ENCODE results near the gene CEP128.

Gene CEP128

DNA sequence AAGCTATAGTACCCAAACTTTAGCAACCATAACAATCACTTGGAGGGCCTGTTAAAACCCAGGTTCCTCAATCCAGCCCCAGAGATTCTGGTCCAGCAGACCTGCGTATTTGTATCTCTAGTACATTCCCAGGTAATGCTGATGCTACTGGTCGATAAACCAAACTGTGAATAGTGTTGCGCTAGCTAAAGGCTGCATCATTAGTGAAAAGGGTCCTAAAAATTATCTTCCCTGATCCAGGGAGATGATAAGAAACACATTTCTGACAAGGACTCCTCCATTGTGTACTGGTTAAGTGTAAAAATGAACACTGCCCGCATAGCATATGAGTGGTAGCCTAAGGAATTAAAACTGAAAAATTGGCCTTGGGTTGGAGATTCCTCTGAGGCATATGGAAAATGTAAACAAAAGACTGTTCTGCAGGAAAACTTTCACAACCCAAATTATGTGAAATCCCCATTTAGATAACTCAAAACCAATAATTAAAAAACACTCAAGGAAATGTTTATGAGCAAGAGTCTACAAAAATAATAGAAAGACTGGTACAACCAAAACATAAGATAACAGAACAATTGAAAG is 322.7 kb downstream of the CEP128 start:
- Histone ChIP-seq H3K4me1 (ENCODE audit: control insufficient read depth, insufficient read depth, low read length) (no peaks in the 10 kb centered on the region), H3K9me3 (ENCODE audit: control insufficient read depth, insufficient read depth, low read depth, low read length) (no peaks in the 10 kb centered on the region), H3K27ac (ENCODE audit: low read depth, low read length) (no peak overlapping the region), H3K4me3 (ENCODE audit: low read depth, low read length) (no peak overlapping the region), H3K27me3 (ENCODE audit: control insufficient read depth, insufficient read depth, low read length) (no peaks in the 10 kb centered on the region), H3K36me3 (ENCODE audit: control insufficient read depth, insufficient read depth, low read length) (no peaks in the 10 kb centered on the region), H3K9ac (ENCODE audit: low read length) (no peak overlapping the region)

DNA sequence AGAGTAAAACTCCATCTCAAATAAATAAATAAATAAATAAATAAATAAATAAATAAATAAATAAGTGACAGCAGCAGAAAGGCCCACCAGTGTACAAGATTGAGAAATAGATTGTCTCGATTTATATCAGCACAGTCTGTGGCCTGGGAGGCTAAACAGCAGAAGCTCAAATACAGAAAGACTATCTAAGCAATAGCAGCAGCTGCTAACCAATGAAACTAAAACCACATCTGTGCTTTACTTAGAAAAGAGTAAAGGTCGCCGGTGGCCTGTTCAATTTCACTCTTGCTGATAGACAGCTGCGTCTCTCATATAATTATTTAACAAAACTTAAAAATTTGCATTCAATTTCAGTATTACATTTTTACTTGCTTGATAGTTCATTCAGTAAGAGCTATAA is 325.7 kb downstream of the CEP128 start:
- no peaks in the 10 kb centered on the region for H3K9me3 ChIP-seq (ENCODE audit: control insufficient read depth, insufficient read depth, low read depth, low read length)
- no peaks in the 10 kb centered on the region for H3K4me1 ChIP-seq (ENCODE audit: control insufficient read depth, insufficient read depth, low read length)
- H3K4me3 ChIP-seq (ENCODE audit: low read depth, low read length), result no peak overlapping the region
- no peak overlapping the region for H3K9ac ChIP-seq (ENCODE audit: low read length)
- H3K27me3 ChIP-seq (ENCODE audit: control insufficient read depth, insufficient read depth, low read length), result no peaks in the 10 kb centered on the region
- no peaks in the 10 kb centered on the region for H3K36me3 ChIP-seq (ENCODE audit: control insufficient read depth, insufficient read depth, low read length)
- no peak overlapping the region for H3K27ac ChIP-seq (ENCODE audit: low read depth, low read length)

DNA sequence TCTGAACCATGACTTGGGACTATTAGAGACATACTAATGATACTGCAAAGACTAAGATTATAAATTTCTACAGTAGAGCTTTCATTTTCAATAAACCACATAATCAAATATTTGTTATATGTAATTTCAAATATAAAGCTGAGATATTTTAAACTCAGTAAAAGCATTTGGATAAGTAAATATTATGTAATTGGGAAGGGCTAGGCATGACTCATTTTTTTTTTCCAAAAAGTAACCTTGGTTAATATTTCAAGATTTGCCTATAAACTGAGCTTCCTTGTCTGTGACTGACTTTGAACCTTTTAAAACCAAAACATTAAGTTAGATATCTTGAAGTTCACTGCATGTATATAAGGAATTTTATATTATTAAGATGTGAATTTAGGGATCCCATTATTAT is 332.5 kb downstream of the CEP128 start:
- no peak overlapping the region for H3K4me3 ChIP-seq (ENCODE audit: low read depth, low read length)
- H3K9ac ChIP-seq (ENCODE audit: low read length), result no peak overlapping the region
- H3K36me3 ChIP-seq (ENCODE audit: control insufficient read depth, insufficient read depth, low read length), result no peaks in the 10 kb centered on the region
- H3K27ac ChIP-seq (ENCODE audit: low read depth, low read length), result no peak overlapping the region
- no peaks in the 10 kb centered on the region for H3K27me3 ChIP-seq (ENCODE audit: control insufficient read depth, insufficient read depth, low read length)
- H3K9me3 ChIP-seq (ENCODE audit: control insufficient read depth, insufficient read depth, low read depth, low read length), result no peaks in the 10 kb centered on the region
- no peaks in the 10 kb centered on the region for H3K4me1 ChIP-seq (ENCODE audit: control insufficient read depth, insufficient read depth, low read length)

DNA sequence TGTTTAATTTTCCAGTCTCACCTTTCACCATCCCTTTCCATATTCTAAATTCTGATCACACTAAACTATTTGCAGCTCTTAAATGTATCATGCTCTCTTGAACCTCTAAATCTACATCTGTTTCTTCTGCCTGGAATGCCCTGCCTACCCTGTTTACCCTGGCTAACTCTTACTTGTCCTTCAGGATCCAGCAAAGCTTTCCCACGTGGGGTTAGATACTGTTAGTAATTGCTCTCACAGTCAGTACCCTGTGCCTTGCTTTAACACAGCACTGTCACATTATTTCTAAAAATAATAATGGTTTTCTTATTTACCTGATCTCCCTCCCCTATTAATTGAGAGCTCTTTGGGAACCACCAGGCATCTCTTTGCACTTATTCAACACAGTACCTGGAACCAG is 333.0 kb downstream of the CEP128 start:
- Histone ChIP-seq H3K4me1 (ENCODE audit: control insufficient read depth, insufficient read depth, low read length) (no peaks in the 10 kb centered on the region), H3K4me3 (ENCODE audit: low read depth, low read length) (no peak overlapping the region), H3K27me3 (ENCODE audit: control insufficient read depth, insufficient read depth, low read length) (no peaks in the 10 kb centered on the region), H3K9me3 (ENCODE audit: control insufficient read depth, insufficient read depth, low read depth, low read length) (no peaks in the 10 kb centered on the region), H3K27ac (ENCODE audit: low read depth, low read length) (no peak overlapping the region), H3K9ac (ENCODE audit: low read length) (no peak overlapping the region), H3K36me3 (ENCODE audit: control insufficient read depth, insufficient read depth, low read length) (no peaks in the 10 kb centered on the region)

DNA sequence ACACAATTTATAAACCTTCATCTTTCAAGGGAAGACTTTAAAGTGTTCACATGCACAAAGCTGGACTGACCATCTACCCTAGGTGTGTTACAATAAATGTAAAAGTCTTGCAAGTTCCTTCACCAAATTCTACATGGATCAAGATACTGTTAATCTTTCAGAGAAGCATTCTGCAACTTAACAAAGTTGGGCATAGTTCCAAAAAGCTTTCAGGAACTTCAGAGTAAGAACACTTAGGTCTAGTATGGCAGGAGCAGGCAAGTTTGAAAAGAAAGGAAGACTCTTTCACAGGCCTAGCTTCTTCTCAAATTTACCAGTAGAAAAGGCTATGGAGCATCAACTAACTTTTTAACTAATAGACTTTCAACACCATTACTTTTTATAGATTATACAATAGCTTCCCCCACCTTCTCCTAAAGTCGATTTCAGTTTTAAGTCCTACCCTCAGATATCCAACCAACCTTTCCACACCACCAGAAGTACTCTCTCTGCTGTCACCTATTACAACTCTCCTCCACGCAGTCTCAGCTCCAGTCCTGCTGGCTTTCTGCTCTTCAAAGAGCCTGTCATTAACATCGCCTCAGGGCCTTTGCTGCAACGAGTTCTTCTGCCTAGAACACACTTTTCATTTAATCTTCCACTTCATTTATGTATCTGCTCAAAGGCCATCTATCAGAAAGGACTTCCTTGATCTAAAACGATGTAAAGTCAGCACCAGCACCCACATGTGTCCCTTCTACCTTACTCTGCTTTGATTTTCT is 333.9 kb downstream of the CEP128 start:
- Histone ChIP-seq H3K27ac (ENCODE audit: low read depth, low read length) (no peak overlapping the region), H3K27me3 (ENCODE audit: control insufficient read depth, insufficient read depth, low read length) (no peaks in the 10 kb centered on the region), H3K4me3 (ENCODE audit: low read depth, low read length) (no peak overlapping the region), H3K4me1 (ENCODE audit: control insufficient read depth, insufficient read depth, low read length) (no peaks in the 10 kb centered on the region), H3K9ac (ENCODE audit: low read length) (no peak overlapping the region), H3K36me3 (ENCODE audit: control insufficient read depth, insufficient read depth, low read length) (no peaks in the 10 kb centered on the region), H3K9me3 (ENCODE audit: control insufficient read depth, insufficient read depth, low read depth, low read length) (no peaks in the 10 kb centered on the region)

DNA sequence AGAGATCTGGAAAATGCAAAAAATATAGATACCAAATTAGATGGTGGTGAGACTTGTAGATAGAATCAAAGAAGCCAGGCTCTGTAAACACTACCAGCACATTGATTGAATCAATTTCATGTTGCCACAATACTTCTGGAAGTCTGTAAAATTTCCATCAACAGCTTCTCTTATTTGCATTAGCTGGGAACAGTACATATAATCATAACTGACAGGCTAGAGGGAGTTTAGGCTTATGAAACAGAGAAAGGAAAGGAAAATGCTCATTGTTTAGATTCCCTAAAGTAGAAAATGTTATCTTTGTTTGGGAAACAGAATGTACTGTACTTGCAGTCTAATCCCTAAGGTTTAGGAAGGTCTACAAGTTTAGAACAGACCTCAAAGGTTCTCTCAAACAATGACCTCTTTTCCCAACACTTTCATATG is 335.2 kb downstream of the CEP128 start:
- H3K27ac ChIP-seq (ENCODE audit: low read depth, low read length), result no peak overlapping the region

DNA sequence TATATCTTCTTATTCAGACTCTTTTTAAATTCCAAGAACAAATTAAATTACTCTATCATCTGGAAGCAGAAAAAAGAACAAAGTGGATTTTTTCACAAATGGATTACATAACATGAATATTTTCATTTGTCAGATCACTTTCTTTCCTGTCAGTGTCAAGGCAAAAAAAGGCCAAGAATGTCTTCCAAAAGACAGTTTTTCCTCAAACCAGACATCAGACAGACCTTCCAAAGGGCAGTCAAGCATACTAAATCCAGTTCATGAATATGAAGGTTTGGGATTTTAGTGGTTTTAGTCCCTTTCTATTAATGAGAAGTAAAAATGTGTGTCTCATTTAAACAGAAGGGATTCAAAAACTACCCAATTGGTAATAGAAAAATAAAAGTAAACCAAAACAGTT is 336.0 kb downstream of the CEP128 start:
- no peaks in the 10 kb centered on the region for H3K27me3 ChIP-seq (ENCODE audit: control insufficient read depth, insufficient read depth, low read length)
- no peak overlapping the region for H3K9ac ChIP-seq (ENCODE audit: low read length)
- no peak overlapping the region for H3K4me3 ChIP-seq (ENCODE audit: low read depth, low read length)
- no peaks in the 10 kb centered on the region for H3K36me3 ChIP-seq (ENCODE audit: control insufficient read depth, insufficient read depth, low read length)
- H3K9me3 ChIP-seq (ENCODE audit: control insufficient read depth, insufficient read depth, low read depth, low read length), result no peaks in the 10 kb centered on the region
- H3K4me1 ChIP-seq (ENCODE audit: control insufficient read depth, insufficient read depth, low read length), result no peaks in the 10 kb centered on the region
- no peak overlapping the region for H3K27ac ChIP-seq (ENCODE audit: low read depth, low read length)

More for the DNA sequence above, 335.2 kb downstream of the CEP128 start:
- no peaks in the 10 kb centered on the region for H3K9me3 ChIP-seq (ENCODE audit: control insufficient read depth, insufficient read depth, low read depth, low read length)
- no peaks in the 10 kb centered on the region for H3K27me3 ChIP-seq (ENCODE audit: control insufficient read depth, insufficient read depth, low read length)
- no peaks in the 10 kb centered on the region for H3K4me1 ChIP-seq (ENCODE audit: control insufficient read depth, insufficient read depth, low read length)
- H3K36me3 ChIP-seq (ENCODE audit: control insufficient read depth, insufficient read depth, low read length), result no peaks in the 10 kb centered on the region
- H3K4me3 ChIP-seq (ENCODE audit: low read depth, low read length), result no peak overlapping the region
- H3K9ac ChIP-seq (ENCODE audit: low read length), result no peak overlapping the region

DNA sequence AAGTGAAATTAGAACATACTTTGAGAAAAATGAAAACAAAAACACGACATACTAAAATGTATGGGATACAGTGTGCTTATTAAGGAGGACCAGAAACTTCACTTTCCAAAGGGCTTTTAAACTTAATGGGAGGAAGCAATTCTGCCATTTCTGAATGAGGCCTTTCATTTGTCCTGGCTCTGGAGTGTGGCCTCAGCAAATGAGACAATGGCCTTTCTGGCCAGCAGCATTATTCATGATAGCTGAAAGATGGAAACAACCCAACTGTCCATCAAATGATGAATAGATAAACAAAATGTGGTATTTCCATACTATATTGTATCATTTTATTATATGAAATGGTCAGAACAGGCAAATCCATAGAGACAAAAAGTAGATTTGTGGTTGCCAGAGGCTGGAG is 338.6 kb downstream of the CEP128 start:
- no peak overlapping the region for H3K4me3 ChIP-seq (ENCODE audit: low read depth, low read length)
- no peak overlapping the region for H3K9ac ChIP-seq (ENCODE audit: low read length)
- H3K9me3 ChIP-seq (ENCODE audit: control insufficient read depth, insufficient read depth, low read depth, low read length), result no peaks in the 10 kb centered on the region
- no peaks in the 10 kb centered on the region for H3K36me3 ChIP-seq (ENCODE audit: control insufficient read depth, insufficient read depth, low read length)
- H3K4me1 ChIP-seq (ENCODE audit: control insufficient read depth, insufficient read depth, low read length), result no peaks in the 10 kb centered on the region
- no peaks in the 10 kb centered on the region for H3K27me3 ChIP-seq (ENCODE audit: control insufficient read depth, insufficient read depth, low read length)
- H3K27ac ChIP-seq (ENCODE audit: low read depth, low read length), result no peak overlapping the region

DNA sequence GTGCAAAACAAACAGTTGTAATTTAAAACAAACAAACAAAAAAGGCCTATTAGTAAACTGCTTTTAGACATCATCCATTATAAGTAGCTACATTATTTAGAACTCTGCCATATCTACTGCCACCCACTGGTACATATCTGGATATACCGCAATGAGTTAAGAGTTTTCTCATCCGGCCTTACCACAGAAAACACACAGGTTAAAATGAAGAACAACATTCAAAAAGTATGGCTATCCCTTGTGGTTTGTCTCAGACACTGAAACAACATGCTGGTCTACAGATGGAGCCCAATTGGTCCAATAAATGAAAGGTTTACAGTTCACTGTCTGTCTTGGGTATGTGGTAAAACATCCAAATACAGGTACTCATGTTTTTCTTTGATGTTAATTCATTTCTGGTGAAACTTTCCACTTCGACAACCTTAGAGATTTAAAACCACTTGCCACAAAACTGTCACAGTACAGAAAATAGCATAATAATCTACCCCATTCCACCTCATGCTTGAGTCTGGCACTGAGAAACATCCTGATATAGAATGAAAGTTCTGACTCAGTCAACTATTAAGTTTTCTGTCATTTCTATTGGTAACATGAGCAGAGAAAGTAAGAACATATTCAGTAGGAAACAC is 354.3 kb downstream of the CEP128 start:
- Histone ChIP-seq H3K9ac (ENCODE audit: low read length) (no peak overlapping the region), H3K4me1 (ENCODE audit: control insufficient read depth, insufficient read depth, low read length) (no peaks in the 10 kb centered on the region; the same call in 1 of the 2 replicates), H3K27ac (ENCODE audit: low read depth, low read length) (no peak overlapping the region), H3K9me3 (ENCODE audit: control insufficient read depth, insufficient read depth, low read depth, low read length) (no peaks in the 10 kb centered on the region), H3K4me3 (ENCODE audit: low read depth, low read length) (no peak overlapping the region), H3K36me3 (ENCODE audit: control insufficient read depth, insufficient read depth, low read length) (no peaks in the 10 kb centered on the region), H3K27me3 (ENCODE audit: control insufficient read depth, insufficient read depth, low read length) (no peaks in the 10 kb centered on the region)

DNA sequence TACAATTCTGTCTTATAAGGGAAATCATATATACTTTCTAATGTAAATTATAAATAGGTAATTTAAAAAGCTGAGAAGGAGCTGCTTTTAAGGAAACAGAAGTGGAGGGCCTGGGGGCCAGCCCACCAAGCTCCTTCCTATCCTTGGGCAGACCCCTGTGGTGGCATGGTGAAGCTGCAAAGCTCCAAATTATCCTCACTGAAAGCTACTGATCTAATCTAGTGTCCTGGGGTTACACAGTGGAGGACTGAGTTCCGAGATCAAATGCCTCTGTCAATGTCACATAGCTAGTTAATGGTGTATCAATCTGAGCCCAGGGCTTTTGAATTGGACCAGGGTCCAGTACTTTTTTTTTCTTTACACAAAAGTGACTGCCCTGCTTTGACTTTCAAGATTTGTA is 355.4 kb downstream of the CEP128 start:
- Histone ChIP-seq H3K9ac (ENCODE audit: low read length) (no peak overlapping the region), H3K4me3 (ENCODE audit: low read depth, low read length) (no peak overlapping the region), H3K4me1 (ENCODE audit: control insufficient read depth, insufficient read depth, low read length) (no peaks in the 10 kb centered on the region; the same call in 1 of the 2 replicates), H3K9me3 (ENCODE audit: control insufficient read depth, insufficient read depth, low read depth, low read length) (no peaks in the 10 kb centered on the region), H3K27me3 (ENCODE audit: control insufficient read depth, insufficient read depth, low read length) (no peaks in the 10 kb centered on the region), H3K36me3 (ENCODE audit: control insufficient read depth, insufficient read depth, low read length) (no peaks in the 10 kb centered on the region), H3K27ac (ENCODE audit: low read depth, low read length) (no peak overlapping the region)

DNA sequence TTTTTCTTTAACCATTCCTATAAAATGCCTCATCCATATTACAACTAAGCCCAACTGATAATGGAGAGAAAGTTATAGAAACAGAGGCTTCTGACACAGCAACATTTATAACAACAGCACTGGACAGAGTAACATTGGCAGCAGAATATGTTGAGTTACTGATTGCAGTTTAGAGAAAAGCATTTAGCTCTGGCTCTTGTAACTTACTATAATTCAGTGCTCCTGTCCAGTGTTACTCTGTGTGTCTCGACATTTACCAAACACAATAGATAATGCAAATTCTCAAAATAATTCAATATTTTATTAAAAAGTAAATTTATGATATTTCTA is 356.1 kb downstream of the CEP128 start:
- no peak overlapping the region for H3K9ac ChIP-seq (ENCODE audit: low read length)
- no peaks in the 10 kb centered on the region; the same call in 1 of the 2 replicates for H3K4me1 ChIP-seq (ENCODE audit: control insufficient read depth, insufficient read depth, low read length)
- H3K27me3 ChIP-seq (ENCODE audit: control insufficient read depth, insufficient read depth, low read length), result no peaks in the 10 kb centered on the region
- no peaks in the 10 kb centered on the region for H3K36me3 ChIP-seq (ENCODE audit: control insufficient read depth, insufficient read depth, low read length)
- H3K9me3 ChIP-seq (ENCODE audit: control insufficient read depth, insufficient read depth, low read depth, low read length), result no peaks in the 10 kb centered on the region
- H3K27ac ChIP-seq (ENCODE audit: low read depth, low read length), result no peak overlapping the region
- H3K4me3 ChIP-seq (ENCODE audit: low read depth, low read length), result no peak overlapping the region
